ENCODE data around the gene KCNAB2.

DNA sequence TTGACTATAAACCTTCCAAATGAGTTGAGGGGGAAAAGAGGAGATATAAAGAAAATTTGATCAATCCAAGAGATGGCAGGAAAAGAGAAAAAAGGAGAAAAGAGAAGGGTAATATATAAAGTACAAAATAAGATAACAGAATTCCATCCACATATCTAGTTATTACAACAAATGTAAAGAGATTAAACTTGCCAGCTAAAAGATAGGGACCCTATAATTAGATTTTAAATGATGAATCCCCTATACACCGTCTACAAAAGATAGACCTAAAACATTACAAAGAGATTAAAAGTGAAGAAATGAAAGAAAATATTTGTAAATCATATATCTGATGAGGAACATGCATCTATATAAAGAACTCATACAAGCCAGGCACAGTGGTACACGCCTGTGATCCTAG is 71.4 kb downstream of the KCNAB2 start:
- TF ChIP-seq, protein P1, sequence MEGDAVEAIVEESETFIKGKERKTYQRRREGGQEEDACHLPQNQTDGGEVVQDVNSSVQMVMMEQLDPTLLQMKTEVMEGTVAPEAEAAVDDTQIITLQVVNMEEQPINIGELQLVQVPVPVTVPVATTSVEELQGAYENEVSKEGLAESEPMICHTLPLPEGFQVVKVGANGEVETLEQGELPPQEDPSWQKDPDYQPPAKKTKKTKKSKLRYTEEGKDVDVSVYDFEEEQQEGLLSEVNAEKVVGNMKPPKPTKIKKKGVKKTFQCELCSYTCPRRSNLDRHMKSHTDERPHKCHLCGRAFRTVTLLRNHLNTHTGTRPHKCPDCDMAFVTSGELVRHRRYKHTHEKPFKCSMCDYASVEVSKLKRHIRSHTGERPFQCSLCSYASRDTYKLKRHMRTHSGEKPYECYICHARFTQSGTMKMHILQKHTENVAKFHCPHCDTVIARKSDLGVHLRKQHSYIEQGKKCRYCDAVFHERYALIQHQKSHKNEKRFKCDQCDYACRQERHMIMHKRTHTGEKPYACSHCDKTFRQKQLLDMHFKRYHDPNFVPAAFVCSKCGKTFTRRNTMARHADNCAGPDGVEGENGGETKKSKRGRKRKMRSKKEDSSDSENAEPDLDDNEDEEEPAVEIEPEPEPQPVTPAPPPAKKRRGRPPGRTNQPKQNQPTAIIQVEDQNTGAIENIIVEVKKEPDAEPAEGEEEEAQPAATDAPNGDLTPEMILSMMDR (IDR thresholded peaks at IDR 0.05): no peak
- TF ChIP-seq POLR2A (IDR thresholded peaks at IDR 0.05): no peak

All from lower leg skin (tissue), 3 donors.